HPDE6-E6E7 (cell line): Measurements from ENCODE around the gene HS1BP3.

Source experiments
- DNase-seq: peaks from one replicate; pipeline ENCODE4 v3.0.0; 2011; ENCODE audit warnings: missing footprints; ENCODE audit errors: extremely low spot score

The HS1BP3 gene

GRCh38 chr2:20674974-20675679 lies 24.2 kb upstream of the HS1BP3 start:
- DNase-seq = peak; percentile 62

GRCh38 chr2:20674309-20674965 lies 23.5 kb upstream of the HS1BP3 start:
- DNase-seq = no peak

- DNase-seq = no peak
Observed at GRCh38 chr2:20673686-20674308, 22.9 kb upstream of the HS1BP3 start.

- no peak for DNase-seq
Observed at GRCh38 chr2:20672201-20672951, 21.5 kb upstream of the HS1BP3 start.

- no peak for DNase-seq
Observed at GRCh38 chr2:20671736-20672080, 20.8 kb upstream of the HS1BP3 start.

GRCh38 chr2:20671036-20671735 lies 20.3 kb upstream of the HS1BP3 start:
- DNase-seq = no peak

- no peak for DNase-seq
Observed at GRCh38 chr2:20670315-20671035, 19.6 kb upstream of the HS1BP3 start.

GRCh38 chr2:20669562-20670314 lies 18.8 kb upstream of the HS1BP3 start:
- DNase-seq = no peak

GRCh38 chr2:20668871-20669475 lies 18.1 kb upstream of the HS1BP3 start:
- DNase-seq = no peak

- DNase-seq = no peak
Observed at GRCh38 chr2:20668451-20668850, 17.6 kb upstream of the HS1BP3 start.

- DNase-seq = no peak
Observed at GRCh38 chr2:20667531-20668401, 16.9 kb upstream of the HS1BP3 start.

GRCh38 chr2:20667151-20667530 lies 16.2 kb upstream of the HS1BP3 start:
- no peak for DNase-seq

GRCh38 chr2:20666304-20667150 lies 15.6 kb upstream of the HS1BP3 start, which contains the start of gene GDF7:
Gene GDF7, plus strand, starts transcription at chr2:20667144. Its CDS starts 96 bp downstream, at chr2:20667240.
- no peak for DNase-seq

- DNase-seq = no peak
Observed at GRCh38 chr2:20666005-20666303, 15.1 kb upstream of the HS1BP3 start.

GRCh38 chr2:20665243-20666004 lies 14.5 kb upstream of the HS1BP3 start:
- DNase-seq = no peak

- no peak for DNase-seq
Observed at GRCh38 chr2:20664431-20665242, 13.7 kb upstream of the HS1BP3 start.

GRCh38 chr2:20664071-20664390 lies 13.1 kb upstream of the HS1BP3 start:
- no peak for DNase-seq
